Activated T-helper 1 cell treated with Interleukin-2 at 50 U/mL for 16 hours (primary cell): ENCODE results near the gene ACER3.
"Not testable (repeated sequence)": the region's sequence is repeated elsewhere in the genome, so short reads cannot be mapped to it uniquely, and the experiment has no call there.

Experiments used
- DNase-seq: peaks from one replicate; pipeline ENCODE4 v3.0.0-alpha.2; 2020; ENCODE audit warnings: low read depth

ACER3 gene

DNA sequence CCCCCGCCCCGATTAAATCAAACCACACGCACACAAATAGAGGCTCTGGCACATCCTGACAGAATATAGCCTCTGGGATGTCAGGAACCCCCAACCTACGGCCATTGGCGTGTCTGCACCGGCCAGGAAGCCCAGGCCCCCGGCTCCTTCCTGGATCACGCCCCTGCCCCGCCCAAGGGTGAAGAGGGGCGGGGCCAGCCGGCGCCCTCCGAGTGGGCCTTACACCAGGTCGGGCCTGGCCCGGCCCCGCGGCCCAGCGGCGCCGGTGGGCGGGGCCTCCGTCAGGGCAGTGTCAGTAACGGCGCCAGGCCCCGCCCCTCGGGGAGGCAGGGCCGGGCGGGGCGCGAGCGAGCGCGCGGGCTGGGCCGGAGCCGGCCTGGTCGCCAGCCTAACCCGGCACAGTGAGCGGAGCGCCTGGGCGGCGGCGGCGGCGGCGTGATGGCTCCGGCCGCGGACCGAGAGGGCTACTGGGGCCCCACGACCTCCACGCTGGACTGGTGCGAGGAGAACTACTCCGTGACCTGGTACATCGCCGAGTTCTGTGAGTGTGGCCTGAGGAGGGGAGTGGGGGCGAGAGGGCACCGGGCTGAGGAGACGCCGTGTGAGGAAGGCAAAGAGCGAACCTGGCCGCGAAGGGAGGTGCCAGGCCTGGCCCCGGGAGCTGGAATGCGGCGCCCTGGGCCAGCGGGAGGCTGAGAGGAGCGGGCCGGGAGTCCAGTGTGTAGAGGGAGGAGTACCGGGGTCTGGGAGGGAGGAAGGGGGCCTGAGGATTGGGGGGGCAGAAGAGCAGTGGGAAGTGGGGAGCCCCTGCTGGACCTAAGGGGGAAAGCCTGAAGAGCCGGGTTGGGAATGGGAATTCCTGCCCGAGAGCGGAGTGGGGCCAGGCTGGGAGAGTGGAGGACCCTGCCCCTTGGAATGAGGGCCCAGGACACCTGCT, at the start of gene ACER3:
ACER3 (plus strand) TSS at position 380 of the 937 bp plus-strand sequence; CDS start at position 439, 59 bp downstream.
- peak; percentile 84 for DNase-seq

GRCh38 chr11:76811259-76811658, 49.5 kb upstream of the ACER3 start:
- no peak for DNase-seq

GRCh38 chr11:76814414-76814813, 46.3 kb upstream of the ACER3 start:
- no peak for DNase-seq

DNA sequence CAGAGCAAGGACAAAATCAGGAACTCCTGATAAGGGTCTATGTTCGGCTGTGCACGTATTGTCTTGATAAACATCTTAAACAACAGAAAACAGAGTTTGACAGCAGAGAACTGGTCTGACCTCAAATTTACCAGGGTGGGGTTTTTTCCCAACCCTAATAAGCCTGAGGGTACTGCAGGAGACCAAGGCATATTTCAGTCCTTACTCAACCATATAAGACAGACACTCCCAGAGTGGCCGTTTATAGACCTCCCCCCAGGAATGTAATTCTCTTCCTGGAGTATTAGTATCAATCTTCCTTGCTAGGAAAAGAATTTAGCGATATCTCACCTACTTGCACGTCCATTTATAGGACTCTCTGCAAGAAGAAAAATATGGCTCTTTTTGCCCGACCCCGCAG, 45.0 kb upstream of the ACER3 start:
- not testable (repeated sequence) for DNase-seq

DNA sequence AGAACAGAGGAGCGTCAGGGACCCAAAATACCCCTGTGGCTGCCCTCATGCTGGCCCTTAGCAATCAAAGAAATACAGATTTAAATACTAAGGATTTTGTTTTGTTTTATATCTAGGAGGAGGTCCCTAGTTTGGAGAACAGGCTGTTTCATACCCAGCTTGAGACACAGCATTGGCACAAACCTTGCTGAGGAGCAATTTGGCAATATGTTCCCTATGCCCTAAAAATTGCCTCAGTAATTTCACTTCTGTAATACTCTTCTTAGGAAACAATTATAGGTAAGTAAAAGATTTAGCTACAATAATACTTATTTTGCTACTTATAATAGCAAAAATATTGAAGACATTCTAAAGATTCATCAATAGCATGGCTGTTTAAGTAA, 40.5 kb upstream of the ACER3 start:
- DNase-seq, result no peak

DNA sequence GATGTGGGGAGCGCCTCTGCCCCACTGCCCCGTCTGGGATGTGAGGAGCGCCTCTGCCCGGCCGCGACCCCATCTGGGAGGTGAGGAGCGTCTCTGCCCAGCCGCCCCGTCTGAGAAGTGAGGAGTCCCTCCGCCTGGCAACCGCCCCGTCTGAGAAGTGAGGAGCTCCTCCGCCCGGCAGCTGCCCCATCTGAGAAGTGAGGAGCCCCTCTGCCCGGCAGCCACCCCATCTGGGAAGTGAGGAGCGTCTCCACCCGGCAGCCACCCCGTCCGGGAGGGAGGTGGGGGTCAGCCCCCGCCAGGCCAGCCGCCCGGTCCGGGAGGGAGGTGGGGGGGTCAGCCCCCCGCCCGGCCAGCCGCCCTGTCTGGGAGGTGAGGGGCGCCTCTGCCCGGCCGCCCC, 39.3 kb upstream of the ACER3 start:
- DNase-seq, result not testable (repeated sequence)

DNA sequence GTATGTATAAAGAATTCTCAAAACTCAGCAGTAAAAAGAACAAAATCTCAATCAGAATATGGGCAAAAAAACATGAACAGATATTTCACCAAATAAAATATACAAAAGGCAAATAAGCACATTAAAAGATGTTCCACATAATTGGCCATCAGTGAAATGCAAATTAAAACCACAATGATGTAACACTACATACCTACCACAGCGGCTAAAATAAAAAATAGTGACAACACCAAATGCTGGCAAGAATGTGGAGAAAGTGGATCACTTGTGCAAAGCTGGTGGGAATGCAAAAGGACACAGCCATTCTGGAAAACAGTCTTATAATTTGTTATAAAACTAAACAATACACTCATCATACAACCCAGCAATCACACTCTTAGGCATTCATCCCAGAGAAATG, 38.3 kb upstream of the ACER3 start:
- DNase-seq, result no peak

GRCh38 chr11:76823481-76824028, 37.2 kb upstream of the ACER3 start:
- DNase-seq, result no peak

DNA sequence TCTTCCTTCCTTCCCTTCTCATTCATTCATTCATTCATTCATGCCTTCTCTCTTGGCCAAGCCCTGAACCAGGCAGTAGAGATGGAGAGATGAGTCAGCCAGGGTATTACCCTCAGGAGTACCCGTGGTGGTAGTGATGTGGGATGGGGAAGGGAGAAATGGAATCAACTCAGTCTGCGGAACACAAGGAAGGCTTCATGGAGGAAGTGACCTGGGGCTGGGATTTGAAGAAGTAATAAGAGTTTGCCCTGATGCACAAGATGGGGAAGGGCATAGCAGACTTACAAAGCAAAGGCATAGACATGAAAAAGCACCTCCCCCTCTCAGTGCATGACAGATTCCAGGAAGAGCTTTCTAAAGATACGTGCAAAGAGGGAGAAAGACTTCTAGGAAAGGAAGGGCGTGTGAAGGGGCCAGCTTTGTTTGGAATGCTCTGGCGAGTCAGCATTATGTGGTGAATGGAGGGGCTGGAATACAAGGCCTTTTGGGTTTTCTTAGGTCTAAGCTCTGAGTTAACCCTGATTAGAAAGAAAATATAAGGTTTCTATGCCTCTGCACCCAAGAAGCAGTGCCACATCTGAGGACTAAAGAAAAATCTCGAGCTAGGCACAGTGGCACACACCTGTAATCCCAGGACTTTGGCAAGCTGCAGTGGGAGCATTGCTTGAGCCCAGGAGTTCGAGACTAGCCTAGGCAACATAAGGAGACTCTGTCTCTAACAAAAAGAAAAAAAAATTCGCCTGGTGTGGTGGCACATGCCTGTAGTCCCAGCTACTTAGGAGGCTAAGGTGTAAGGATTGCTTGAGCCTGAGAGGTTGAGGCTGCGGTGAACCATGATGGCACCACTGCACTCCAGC, 36.4 kb upstream of the ACER3 start:
- no peak for DNase-seq

DNA sequence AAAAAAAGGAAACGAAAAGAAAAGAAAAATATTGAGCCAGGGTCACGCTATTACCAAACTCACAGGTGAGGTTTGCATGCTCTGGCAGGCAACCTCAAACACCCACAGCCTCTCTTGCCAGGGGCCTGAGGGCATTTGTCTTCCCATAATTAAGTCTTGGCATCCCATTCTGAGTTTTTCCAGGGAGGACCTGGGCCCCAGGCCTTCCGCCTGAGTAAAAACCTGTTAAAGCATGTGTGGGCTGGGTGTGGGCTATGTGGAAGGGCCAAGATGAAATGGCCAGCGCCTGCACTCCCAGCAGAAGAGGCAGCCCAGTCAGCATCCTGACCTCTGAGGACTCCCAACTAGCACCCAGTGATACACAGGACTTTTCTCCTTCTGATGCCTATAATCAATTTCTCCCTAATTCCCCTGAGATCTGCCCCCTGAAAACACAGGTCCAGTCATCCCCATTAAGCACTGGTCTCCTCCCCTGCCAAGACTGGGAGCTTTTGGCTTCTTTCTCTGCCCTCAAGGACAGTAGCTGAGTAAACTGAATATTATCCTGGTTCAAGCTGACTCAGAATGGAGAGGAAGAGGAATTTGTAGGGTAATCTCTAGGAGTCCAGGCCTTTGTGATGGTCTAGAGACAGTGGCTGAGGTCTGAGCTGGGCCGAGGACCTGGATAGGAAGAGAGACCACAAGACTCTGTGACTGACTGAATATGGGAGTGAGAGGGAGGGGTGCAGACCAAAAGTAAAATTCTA, 35.6 kb upstream of the ACER3 start:
- no peak for DNase-seq

DNA sequence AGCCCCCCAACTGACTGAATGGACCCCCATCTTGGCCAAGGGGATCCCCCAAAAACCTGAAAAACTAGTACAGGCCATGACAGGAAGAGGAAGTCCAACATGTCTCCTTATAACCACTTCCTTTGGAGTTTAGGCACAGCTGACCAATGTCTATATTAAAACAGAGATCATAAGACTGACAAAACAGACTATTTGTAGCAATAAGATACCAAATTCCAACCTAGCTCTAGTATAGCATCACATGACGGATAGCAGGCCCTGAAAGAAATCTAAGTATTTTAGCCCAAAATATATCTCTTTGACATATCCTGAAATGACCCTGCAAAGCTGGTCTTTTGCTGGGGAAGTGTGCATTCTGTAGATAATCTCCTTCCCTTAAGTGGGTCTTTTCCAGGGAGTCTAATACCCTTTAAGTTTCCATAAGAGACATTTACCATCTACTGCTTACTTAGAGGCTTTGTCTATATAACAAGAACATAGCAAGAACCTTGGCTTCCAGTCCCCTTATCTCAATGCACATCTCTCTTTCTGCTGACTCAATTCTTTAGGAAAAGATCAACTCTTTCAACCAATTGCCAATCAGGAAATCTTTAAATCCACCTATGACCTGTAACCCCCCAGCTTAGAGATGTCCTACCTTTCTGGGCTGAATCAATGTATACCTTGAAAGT, 34.9 kb upstream of the ACER3 start:
- DNase-seq, result no peak

DNA sequence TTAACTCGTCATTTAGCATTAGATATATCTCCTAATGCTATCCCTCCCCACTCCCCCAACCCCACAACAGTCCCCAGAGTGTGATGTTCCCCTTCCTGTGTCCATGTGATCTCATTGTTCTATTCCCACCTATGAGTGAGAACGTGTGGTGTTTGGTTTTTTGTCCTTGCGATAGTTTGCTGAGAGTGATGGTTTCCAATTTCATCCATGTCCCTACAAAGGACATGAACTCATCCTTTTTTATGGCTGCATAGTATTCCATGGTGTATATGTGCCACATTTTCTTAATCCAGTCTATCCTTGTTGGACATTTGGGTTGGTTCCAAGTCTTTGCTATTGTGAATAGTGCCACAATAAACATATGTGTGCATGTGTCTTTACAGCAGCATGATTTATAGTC, 34.2 kb upstream of the ACER3 start:
- not testable (repeated sequence) for DNase-seq

DNA sequence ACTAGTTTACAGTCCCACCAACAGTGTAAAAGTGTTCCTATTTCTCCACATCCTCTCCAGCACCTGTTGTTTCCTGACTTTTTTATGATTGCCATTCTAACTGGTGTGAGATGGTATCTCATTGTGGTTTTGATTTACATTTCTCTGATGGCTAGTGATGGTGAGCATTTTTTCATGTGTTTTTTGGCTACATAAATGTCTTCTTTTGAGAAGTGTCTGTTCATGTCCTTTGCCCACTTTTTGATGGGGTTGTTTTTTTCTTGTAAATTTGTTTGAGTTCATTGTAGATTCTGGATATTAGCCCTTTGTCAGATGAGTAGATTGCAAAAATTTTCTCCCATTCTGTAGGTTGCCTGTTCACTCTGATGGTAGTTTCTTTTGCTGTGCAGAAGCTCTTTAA, 33.7 kb upstream of the ACER3 start:
- not testable (repeated sequence) for DNase-seq

- no peak for DNase-seq
These were observed 29.9 kb upstream of the ACER3 start for GRCh38 chr11:76830639-76831327.

DNA sequence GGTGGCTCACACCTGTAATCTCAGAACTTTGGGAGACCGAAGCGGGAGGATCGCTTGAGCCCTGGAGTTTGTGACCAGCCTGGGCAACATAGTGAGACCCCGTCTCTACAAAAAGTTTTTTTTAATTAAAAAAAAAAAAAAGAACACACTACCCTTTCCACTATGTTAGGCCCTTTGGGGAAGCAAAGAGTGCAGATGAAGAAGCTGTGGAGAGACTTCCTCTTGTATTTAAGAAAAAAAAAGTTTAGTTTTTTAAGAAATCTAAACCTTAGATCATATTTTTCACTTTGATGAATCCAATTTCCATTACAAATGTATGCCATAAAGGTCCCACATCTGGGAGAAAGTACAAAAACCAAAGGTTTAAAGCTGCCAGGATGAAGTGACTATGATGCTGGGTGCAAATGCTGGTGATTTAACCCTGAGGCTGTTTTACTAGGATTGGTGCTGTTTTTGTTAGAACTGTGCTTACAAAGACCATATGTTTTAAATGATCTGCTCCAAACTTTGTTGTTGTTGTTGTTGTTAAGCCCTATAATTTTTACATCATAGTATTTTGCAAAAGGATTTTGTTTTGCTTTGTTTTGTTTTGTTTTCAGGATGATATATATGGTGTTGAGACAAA, 28.9 kb upstream of the ACER3 start:
- no peak for DNase-seq

DNA sequence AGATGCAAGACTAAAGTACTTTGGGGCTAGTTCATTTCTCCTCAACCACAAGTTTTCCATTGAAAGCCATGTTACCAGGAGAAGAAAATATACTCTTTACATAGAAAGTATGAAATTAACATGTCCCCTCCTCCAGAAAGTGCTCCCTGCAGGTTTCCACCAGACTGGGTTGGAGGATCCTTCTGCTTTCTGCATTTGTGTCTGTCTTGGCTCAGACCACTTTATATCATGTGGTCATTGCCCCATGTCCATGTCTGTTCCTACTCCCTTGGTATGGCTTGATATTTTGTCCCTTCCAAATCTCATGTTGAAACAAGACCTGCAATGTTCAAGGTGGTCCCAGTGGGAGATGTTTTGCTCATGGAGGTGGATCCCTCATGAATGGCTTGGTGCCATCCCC, 28.4 kb upstream of the ACER3 start:
- no peak for DNase-seq

- DNase-seq, result no peak
These were observed 26.6 kb upstream of the ACER3 start for GRCh38 chr11:76834151-76834550.

- DNase-seq, result no peak
These were observed 25.7 kb upstream of the ACER3 start for GRCh38 chr11:76835036-76835435.

- no peak for DNase-seq
These were observed 24.6 kb upstream of the ACER3 start for GRCh38 chr11:76835928-76836612.
